GM18507 (cell line): Measurements from ENCODE around the gene CPTP.

ENCODE experiments used
- DNase-seq: peaks from one replicate; pipeline ENCODE4 v3.0.0; 2011; ENCODE audit warnings: low read depth; ENCODE audit not compliant: insufficient read length; ENCODE audit errors: extremely low spot score
- FAIRE-seq: peaks from 2 replicates; lab custom pipeline; 2011; peaks lifted over from hg19 to GRCh38; lab: Jason Lieb, UNC

Gene CPTP

DNA sequence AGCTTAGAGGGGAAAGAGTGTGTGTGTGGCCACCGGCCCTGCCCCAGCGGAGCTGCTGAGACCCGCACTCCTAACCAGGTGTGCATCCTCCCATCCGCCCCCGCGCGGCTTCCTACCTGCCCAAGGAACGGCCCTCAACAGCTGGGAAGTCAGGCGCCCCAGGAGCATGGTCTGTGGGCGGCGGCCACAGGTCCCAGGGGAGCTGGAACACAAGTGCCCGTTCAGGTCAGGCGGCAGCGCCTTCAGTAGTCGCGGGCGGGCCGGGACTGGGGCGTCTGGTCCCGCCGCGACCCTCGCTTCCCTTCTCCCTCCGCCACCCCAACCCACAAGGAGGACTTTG is 50.0 kb downstream of the CPTP start:
- FAIRE-seq, result no peak
- no peak for DNase-seq

DNA sequence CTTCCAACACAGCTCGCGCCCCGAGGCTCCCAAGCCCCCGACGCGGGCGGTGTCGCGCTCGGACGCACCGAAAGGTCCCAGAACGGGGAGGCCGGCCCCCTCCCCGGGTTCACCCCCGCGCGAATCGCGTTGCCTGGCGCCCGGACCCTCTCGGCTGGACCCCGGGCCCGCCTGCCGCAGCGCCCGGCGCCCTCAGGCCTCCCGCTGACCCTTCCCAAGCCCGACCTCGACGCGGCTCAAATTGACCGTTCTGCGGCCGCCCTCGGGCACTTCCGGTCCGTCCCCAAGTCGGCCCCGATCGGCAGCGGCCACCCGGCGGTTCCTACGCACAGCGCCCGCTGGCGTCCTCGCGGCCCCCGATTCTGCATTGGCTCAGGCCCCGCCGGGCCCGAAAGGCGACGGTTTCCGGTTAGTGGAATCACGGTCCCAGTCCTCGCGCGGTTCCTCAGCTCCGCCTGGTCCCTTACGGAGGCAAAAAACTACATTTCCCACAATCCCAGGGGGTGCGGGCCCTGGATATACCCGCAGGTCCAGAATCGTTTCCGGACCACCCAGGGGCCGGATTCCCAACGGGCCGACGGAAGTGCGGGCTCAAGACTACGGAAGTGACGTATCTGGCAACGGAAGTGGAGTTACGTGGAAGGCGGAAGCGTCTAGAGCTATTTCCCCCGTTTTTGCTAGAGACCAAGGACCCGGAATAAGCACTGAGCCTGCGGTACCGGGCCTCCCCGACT is 50.5 kb downstream of the CPTP start, which contains the start of gene AURKAIP1:
TSS of gene AURKAIP1 (minus strand) at position 279 of the 734 bp plus-strand sequence. CDS start 451 bp downstream, outside the sequence.
- peak; percentile 100 for FAIRE-seq
- peak; percentile 97 for DNase-seq

DNA sequence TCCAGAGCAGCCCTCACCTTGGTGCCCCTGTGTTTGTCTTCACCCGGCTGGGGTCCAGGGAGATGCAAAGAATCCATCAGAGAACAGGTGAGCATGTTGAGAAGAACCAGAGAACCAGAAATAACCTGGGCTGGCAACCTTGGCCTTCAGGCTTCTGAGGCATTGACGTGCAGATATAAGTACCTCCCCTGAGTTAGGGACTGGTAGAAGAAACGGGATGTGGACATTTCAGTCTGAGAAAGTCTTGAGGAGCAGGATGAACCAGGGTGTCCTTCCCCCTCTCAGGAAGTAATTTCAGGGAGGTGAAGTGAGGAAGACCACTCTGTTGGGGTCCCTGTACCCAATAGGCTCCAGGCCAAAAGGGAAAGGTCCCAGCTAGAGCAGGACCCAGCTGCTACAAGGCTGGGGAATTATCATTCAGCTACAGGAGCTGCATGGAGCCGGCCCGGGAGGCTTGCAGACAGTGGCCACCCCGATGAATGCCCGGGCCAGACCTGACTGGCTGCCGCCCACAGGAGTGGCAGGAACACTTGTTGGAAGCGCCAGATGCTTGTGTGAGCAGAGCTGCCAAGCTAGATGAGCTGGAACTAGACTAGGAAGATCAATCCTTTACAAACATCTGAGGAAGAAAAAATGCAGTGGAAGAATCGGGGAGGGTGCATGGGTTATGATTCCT is 52.1 kb downstream of the CPTP start:
- FAIRE-seq (no peak), DNase-seq (no peak)

DNA sequence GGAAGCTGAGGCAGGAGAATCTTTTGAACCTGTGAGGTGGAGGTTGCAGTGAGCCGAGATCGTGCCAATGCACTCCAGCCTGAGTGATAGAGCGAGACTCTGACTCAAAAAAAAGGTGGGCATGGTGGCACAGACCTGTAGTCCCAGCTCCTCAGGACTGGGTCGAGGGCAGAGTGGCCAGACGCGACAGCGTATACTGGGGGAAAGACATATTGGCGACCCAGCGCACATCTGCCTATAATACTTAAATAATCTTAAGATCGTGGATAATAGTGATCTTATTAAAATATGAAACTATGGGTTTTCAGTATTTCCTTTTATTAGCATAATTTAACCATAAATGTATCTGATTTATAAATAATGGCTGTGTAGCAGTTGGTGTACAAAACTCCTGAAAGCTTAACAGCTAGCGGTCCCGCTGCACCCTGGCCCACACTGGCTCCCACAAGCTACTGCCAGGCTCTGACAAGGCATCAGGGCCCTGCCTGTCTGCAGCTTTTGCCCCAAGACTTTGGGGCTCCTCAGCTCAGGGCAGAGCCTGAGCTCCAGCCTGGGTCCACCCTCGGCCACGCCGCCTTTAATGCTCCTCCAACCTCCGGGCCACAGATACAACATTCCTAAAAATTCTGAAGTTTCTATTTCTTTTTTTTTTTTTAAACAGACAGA is 53.1 kb downstream of the CPTP start:
- DNase-seq, result no peak
- FAIRE-seq, result no peak
